BJ (cell line): ENCODE measurements around the gene CSF2. TPM values are rescaled to one million over a fixed set of nuclear protein-coding genes. Genes with fewer than 3 reads are reported as not detected.

Experiments used
- CTCF ChIA-PET: fragments of 350-600 bp; formaldehyde crosslinking; extraction: SDS; loops from one replicate; lab custom pipeline; 2021; ENCODE audit warnings: antibody characterized with exemption, inconsistent platforms; lab: Yijun Ruan, JAX
- POLR2A ChIA-PET: fragments of 300-600 bp; sonication (Branson Sonifier 250); formaldehyde crosslinking; extraction: SDS; loops from one replicate; lab custom pipeline; 2021; ENCODE audit warnings: antibody characterized with exemption; lab: Charles Lee
- DNase-seq: peaks from one replicate; pipeline ENCODE4 v3.0.0-alpha.2; 2011; ENCODE audit warnings: low read depth
- H3K27me3 ChIP-seq: 2 replicates; pipeline ENCODE4 v1.6.0; 2011; ENCODE audit warnings: low read length; ENCODE audit not compliant: control insufficient read depth, insufficient read depth
- H3K36me3 ChIP-seq: 2 replicates; pipeline ENCODE4 v1.5.1; 2011; ENCODE audit warnings: low read length; ENCODE audit not compliant: control insufficient read depth, insufficient read depth
- H3K4me3 ChIP-seq: 2 replicates; pipeline ENCODE4 v1.5.1; 2011; ENCODE audit warnings: low read depth, mild to moderate bottlenecking, control low read depth, low read length
- polyA plus RNA-seq: library from polyadenylated mRNA; depleted of rRNA; stranded (reverse); fragments of >200 nt; gene quantifications from 2 replicates; pipeline ENCODE4 v1.2.3, GENCODE V29; 2011
- TF ChIP-seq, protein P1 (sequence below): IDR thresholded peaks from 2 replicates; pipeline ENCODE4 v1.5.1; 2011; ENCODE audit warnings: low read depth, mild to moderate bottlenecking, control low read depth, inconsistent platforms, low read length, moderate library complexity; ENCODE audit not compliant: insufficient read depth

CSF2 gene
- polyA plus RNA-seq, 1 experiment, result not detected

GRCh38 chr5:132076202-132076830 is 2.7 kb downstream of the CSF2 start:
- H3K4me3 ChIP-seq, result no peak overlapping the region
- TF ChIP-seq, protein P1, sequence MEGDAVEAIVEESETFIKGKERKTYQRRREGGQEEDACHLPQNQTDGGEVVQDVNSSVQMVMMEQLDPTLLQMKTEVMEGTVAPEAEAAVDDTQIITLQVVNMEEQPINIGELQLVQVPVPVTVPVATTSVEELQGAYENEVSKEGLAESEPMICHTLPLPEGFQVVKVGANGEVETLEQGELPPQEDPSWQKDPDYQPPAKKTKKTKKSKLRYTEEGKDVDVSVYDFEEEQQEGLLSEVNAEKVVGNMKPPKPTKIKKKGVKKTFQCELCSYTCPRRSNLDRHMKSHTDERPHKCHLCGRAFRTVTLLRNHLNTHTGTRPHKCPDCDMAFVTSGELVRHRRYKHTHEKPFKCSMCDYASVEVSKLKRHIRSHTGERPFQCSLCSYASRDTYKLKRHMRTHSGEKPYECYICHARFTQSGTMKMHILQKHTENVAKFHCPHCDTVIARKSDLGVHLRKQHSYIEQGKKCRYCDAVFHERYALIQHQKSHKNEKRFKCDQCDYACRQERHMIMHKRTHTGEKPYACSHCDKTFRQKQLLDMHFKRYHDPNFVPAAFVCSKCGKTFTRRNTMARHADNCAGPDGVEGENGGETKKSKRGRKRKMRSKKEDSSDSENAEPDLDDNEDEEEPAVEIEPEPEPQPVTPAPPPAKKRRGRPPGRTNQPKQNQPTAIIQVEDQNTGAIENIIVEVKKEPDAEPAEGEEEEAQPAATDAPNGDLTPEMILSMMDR, result no peak
- no peak for DNase-seq
- H3K36me3 ChIP-seq, result no peaks in the 10 kb centered on the region
- ChIA-PET POLR2A (no interaction called here), CTCF (interaction anchor here (3.9 kb wide), 1 partner anchor 12 kb away, joined by 32 read pairs; no protein-coding TSS in a partner anchor)
- H3K27me3 ChIP-seq, result no peaks in the 10 kb centered on the region

DNA sequence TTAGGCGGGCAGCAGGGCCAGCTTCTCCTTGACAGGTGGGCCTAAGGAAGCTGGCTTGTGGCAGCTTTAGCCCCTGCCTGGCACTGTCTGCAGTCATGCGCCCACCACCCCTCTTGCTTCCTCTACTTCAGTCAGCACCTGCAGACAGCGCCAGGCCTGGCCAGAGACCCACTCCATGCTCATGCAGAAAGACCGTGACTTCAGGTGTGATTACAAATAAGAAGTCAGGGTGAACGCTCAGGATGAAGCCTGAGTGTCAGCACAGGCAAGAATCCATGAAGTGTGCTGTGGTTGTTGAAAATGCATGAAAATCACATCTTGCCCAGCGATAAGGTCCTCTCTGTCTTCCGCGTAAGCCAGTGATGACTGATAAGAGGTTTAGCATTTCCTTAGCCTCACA is 3.4 kb downstream of the CSF2 start:
- Histone ChIP-seq H3K27me3 (no peaks in the 10 kb centered on the region), H3K4me3 (no peak overlapping the region), H3K36me3 (no peaks in the 10 kb centered on the region)
- POLR2A ChIA-PET, result no interaction called here
- TF ChIP-seq, protein P1, result no peak
- CTCF ChIA-PET, result interaction anchor here (0.7 to 1.9 kb wide), 2 partner anchors 12 to 52 kb away, joined by 3 to 12 read pairs; no protein-coding TSS in a partner anchor
- no peak for DNase-seq

GRCh38 chr5:132079081-132079480 is 5.5 kb downstream of the CSF2 start:
- CTCF ChIA-PET, result interaction anchor here (1.9 to 2.3 kb wide), 2 partner anchors 14 to 16 kb away, joined by 5 to 12 read pairs; no protein-coding TSS in a partner anchor
- no peak for DNase-seq

DNA sequence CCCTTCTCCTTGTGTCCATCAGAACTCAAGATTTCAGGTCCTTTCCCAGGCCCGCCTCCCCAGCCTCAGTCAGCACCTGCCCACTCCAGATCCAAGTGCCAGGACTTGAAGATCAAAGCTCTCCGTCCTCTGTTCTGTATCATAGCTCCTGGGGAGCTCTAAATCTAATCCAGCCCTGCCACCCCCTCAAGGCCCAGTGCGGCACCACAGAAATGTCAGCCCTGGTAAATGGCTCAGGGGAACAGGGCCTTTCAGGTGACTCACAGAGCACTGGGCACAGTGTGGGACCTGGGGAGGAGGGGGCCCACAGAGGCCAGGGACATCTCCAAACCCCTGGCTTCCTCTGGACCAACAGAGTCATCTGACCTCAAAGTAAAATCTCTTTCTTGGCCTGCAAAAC is 6.0 kb downstream of the CSF2 start:
- Histone ChIP-seq H3K27me3 (no peaks in the 10 kb centered on the region), H3K36me3 (no peaks in the 10 kb centered on the region), H3K4me3 (no peak overlapping the region)
- POLR2A ChIA-PET, result no interaction called here
- CTCF ChIA-PET, result interaction anchor here (1.7 to 2.3 kb wide), 2 partner anchors 14 to 16 kb away, joined by 3 to 5 read pairs; no protein-coding TSS in a partner anchor
- DNase-seq, result no peak
- TF ChIP-seq, protein P1, result no peak

More at GRCh38 chr5:132079081-132079480, 5.5 kb downstream of the CSF2 start:
- POLR2A ChIA-PET, result no interaction called here
- TF ChIP-seq, protein P1, result no peak
- Histone ChIP-seq H3K27me3 (no peaks in the 10 kb centered on the region), H3K36me3 (no peaks in the 10 kb centered on the region), H3K4me3 (no peak overlapping the region)

- DNase-seq, result no peak
- TF ChIP-seq, protein P1, result no peak
- ChIA-PET POLR2A (no interaction called here), CTCF (interaction anchor here (1.7 to 2.3 kb wide), 2 partner anchors 15 to 17 kb away, joined by 3 to 5 read pairs; no protein-coding TSS in a partner anchor)
- no peaks in the 10 kb centered on the region for H3K27me3 ChIP-seq
- H3K36me3 ChIP-seq, result no peaks in the 10 kb centered on the region
- no peak overlapping the region for H3K4me3 ChIP-seq
Measured at GRCh38 chr5:132080595-132080994, 7.0 kb downstream of the CSF2 start.
